NCI-H1694 treated with DMSO at 0.1 percent for 48 hours (cell line): ENCODE measurements around the gene IL1RAPL2.
"Not testable (repeated sequence)": the region's sequence is repeated elsewhere in the genome, so short reads cannot be mapped to it uniquely, and the experiment has no call there.

Experiments
- DNase-seq: peaks from one replicate; lab custom pipeline; 2025; lab: John Stamatoyannopoulos, UW

Gene IL1RAPL2

DNA sequence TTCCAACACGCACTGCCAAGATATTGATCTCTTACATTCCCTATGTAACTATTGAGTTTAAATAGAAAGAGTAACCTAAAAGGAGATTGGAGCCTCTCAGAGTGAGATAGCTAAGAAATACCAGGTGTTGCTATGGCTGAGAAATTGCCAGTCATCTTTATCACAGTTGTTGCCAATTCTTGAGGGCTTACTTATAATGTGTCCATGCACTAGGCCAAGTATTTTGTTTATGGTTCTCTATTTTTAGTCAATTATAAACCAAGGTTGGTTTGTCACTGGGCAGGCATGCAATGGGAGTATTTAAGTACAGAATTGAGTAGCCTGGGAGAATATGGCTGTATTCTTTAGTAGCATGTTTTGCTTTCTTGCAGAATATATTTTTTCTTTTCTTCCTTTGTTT lies 452.9 kb downstream of the IL1RAPL2 start:
- no peak for DNase-seq

DNA sequence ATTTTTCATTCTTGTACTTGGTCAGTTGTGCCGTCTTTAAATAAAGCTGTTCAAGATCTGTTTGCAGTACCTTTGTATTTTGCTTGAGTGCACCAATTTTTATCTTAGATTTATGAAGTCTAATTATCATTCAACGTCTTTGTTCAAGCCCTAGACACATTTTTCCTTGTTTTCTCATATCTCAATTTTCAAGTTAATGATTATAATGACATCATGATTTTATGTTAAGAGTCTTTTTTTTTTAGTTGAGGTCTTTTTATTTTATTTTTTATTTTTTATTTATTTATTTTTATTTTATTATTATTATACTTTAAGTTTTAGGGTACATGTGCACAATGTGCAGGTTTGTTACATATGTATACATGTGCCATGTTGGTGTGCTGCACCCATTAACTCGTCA lies 463.0 kb downstream of the IL1RAPL2 start:
- DNase-seq: not testable (repeated sequence)

DNA sequence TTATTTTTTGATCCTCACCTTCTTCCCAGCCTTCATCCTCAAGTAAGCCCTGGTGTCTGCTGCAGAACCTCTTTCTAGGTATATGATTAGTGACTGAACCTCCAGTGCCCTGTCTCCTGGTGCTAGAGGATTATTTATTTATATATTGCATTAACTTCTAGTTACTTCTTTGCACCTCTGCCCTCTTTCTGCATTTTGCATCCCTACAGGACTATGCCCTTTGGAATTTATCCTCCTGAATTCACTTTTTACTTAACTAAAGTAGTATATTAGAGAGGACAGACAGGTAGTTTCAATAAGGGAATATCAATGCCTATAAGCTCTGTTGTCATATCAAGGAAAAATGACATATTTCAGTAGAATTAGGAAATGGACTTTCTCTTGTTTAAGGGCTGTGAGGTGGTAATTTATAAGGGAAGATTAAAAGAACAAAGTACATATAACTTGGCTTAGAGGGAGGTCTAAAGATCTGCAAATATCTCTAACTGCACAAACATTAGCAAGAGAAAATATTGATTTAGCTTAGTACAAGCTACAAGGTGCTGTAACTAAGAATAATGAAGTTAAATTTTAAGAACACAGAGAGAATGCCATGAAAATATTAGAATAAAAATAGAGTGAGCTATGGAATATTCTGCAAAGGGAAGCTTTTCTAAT lies 472.8 kb downstream of the IL1RAPL2 start:
- DNase-seq: no peak

DNA sequence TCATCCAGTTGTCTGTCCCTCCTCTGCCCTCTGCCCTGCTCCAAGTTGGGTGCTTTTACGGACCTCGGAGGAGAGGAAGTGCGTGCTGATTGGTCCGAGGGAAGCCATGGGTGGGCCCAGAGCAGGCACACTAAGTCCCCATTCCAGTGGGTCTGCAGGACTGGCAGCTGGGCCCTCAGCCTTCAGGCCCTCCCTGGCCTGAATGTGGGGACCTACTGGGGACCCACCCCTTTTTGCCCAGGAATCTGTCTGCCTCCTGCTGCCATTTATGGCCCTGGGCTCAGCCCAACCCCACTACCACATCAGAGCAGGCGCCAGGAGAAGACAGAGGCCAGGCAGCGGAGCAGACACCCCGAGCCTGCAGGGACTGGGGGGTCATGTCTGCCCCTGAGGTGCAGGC lies 484.9 kb downstream of the IL1RAPL2 start:
- no peak for DNase-seq

DNA sequence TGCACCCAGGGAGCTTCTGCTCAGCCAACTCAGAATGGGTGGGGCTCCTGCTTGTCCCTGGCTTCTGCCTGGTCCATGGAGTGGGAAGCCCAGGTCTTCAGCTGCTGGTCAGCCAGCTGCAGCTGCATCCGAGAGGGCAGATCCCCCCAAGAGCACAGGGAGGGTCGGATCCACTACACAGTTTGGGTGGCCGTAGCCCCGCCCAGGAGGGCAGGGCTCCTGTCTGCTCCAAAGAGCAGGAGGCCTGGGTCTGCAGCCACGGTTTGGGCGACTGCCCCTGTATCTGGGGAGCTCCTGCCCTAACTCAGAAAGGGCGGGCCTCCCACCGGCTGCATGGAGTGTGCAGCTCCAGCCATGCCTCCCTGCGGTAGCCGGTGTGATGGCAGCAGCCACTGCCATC lies 485.4 kb downstream of the IL1RAPL2 start:
- no peak for DNase-seq

DNA sequence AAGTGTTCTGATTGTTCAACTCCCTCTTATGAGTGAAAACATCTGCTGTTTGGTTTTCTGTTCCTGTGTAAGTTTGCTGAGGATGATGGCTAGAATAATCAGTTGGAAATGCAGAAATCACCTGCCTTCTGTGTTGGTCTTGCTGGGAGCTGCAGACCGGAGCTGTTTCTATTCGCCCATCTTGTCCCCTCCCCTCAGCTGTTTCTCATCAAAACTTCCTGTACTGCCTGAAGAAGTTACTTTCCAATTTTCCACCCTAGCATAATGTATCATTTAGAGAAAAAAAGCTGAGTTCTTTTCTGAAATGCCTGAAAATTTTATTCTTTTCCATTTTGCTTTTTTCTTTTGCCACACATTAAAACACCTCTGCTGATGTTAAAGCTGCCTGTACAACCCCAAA lies 486.9 kb downstream of the IL1RAPL2 start:
- DNase-seq: no peak

DNA sequence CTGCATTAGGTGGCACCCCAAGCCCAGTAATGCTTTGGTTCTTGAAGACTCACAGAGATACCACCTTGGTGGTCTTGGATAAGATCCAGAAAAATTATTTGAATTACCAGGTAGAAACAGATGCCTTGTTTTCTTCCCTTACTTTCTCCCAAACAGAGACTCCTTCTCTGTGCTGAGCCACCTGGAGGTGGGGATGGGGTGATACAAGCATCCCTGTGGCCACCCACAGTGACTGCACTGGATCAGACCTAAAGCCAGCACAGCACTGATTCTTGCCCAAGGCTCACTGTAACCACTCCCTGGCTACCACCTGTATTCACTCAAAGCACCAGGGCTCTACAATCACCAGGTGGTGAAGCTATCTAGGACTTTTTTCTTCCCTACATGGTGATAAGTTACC lies 497.7 kb downstream of the IL1RAPL2 start:
- DNase-seq: no peak

DNA sequence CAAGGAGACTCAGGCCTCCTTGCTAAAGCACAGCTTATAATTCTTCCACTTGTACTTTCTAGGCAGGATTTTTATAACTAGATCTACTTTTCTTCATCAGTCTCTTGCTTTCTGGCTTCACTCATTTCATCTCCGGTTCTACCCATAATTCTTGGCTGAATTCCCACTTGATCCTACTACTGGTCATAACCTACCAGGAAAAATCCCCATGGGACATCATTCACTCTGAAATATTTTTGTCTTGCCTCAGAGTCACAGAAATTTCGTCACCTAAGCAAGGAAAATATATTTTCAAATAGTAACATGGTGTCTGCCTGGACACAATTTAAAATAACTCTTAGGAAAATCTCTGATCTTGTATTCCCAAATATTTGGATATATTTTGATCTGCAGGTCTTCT lies 532.2 kb downstream of the IL1RAPL2 start:
- no peak for DNase-seq

DNA sequence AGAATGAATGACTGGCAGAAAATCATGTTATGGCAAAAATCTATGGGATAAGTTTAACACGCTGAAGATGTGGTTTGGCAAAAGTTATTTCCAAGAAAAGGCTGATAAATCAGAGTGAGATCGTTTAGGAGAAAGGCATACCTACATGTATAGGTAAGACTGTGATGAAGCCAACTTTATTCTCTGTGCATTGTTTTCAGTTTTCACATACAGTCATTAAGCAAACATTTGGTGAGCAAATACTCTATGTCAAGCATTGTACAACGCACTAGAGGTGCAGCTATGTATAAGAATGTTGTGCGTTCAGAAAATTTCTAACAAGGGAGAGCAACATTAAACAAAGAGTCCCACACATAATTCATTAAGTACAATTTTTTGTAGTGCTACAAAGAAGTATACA lies 532.8 kb downstream of the IL1RAPL2 start:
- no peak for DNase-seq

DNA sequence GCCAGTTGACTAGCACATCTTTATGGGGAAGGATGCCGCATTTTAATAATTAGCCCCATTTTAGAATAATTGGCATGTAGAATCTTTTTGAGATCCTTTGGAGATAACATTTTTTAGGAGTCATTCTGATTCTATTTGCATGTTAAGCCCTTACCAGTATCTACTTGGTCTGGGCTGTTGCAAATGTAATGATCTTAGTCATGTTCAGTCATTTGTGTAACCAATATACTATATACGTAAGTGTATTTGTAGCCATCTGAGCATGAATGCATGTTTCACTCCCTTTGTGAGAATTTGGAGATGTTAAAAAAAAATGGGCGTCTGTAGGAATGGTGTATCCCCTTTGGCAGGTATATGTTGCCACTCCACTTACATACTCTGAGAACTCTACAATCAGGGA lies 535.4 kb downstream of the IL1RAPL2 start:
- no peak for DNase-seq

DNA sequence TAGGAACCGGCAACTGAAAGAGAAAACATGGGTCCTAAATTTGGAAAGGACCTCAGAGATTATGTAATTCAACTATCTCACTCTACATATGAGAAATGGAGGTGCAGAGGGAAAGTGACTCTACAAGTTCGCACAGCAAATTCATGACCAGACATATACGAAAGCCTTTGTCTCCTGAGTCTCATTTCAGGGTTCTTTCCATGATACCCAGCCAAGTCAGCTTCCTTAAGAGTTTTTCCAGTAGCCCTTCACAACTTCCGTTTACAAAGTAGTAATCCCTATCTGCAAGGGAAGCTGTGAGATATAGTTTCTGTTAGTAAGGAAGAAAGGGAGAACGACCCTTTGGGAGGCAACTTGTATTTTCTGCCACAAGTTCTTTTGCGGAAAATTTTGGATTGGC lies 543.9 kb downstream of the IL1RAPL2 start:
- DNase-seq: no peak

DNA sequence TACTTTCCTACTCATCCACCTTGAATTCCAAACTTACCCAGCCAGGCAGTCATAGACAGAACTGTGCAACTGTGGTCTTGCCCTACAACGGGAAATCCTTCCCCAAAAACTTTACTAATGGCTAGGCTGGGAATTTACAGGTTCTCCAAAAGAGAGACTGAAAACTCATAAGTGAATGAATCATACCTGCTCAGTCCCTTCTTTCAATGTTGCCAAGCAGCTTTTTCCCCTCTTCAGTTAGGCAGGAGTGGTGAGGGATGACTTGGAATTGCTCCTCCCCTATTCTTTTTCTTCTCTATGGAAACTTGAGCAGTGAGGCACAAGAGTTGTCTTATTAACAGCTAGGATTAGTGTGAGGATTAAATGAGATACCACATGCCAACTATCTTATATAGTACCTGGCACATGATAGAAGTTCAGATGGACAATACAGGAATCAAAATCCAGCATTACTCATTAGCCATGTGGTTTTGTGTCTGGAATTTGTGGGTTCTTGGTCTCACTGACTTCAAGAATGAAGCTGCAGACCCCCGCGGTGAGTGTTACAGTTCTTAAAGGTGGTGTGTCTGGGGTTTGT lies 548.6 kb downstream of the IL1RAPL2 start:
- DNase-seq: no peak

DNA sequence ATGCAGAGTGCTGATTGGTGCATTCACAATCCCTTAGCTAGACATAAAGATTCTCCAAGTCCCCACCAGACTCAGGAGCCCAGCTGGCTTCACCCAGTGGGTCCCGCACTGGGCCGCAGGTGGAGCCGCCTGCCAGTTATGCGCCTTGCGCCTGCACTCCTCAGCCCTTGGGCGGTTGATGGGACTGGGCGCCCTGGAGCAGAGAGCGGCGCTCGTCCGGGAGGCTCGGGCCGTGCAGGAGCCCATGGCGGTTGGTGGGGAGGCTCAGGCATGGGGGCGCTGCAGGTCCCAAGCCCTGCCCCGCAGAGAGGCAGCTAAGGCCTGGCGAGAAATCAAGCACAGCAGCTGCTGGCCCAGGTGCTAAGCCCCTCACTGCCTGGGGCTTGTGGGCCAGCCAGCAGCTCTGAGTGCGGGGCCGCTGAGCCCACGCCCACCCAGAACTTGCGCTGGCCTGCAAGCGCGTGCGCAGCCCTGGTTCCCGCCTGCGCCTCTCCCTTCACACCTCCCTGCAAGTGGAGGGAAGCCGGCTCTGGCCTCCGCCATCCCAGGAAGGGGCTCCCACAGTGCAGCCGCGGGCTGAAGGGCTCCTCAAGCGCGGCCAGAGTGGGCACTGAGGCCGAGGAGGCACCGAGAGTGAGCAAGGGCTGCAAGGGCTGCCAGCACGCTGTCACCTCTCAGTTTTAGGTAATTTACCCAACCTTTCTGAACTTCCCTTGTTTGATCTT lies 549.8 kb downstream of the IL1RAPL2 start:
- not testable (repeated sequence) for DNase-seq

DNA sequence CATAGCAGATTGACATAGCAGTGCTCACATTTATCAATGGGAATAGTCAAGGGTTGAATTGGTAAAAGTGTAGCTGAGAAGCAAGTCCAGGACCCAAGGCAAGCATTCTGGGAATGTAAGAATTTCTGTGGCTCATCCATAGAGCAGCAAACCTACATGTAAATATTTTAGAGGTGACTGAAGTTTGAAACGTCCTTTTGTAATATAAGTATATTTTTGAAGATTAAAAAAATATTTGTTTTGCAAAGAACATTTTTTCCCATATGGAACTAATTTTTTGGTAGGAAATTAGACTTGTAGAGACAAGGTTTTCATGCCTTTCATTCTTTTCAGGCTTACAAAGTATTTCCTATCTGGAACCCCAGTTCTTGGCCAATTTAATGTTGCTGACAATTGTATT lies 550.5 kb downstream of the IL1RAPL2 start:
- DNase-seq: no peak

DNA sequence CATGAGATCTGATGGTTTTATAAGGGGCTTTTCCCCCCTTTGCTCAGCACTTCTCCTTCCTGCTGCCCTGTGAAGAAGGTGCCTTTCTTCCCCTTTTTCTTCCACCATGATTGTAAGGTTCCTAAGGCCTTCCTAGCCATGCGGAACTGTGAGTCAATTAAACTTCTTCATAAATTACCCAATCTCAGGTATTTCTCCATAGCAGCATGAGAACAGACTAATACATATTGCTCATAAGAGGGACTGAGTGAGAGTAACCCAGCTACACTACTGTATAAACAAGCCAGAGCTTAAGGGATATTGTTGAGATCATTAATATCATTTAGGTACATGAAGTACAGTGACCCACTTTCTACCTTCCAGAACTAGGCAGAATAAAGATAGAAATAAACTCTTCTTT lies 551.6 kb downstream of the IL1RAPL2 start:
- no peak for DNase-seq

DNA sequence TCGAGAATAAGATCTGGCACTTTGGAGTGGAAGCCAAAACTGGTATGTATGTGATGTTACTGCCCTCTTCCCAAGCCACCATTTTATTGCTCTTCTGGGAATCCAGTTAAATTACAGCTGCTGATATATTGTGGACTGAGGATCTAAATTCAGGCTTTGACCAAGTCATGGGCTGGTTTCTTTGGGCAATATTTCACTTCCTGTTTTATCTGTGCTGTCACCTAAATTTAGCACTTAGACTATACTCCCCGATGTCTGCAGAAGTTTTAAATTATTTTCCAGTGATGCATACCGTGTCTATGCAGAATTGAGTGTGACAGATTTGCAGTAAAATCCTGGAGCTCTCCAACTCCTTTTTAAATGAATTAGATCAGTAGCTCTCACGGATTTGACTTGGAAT lies 554.5 kb downstream of the IL1RAPL2 start:
- no peak for DNase-seq

DNA sequence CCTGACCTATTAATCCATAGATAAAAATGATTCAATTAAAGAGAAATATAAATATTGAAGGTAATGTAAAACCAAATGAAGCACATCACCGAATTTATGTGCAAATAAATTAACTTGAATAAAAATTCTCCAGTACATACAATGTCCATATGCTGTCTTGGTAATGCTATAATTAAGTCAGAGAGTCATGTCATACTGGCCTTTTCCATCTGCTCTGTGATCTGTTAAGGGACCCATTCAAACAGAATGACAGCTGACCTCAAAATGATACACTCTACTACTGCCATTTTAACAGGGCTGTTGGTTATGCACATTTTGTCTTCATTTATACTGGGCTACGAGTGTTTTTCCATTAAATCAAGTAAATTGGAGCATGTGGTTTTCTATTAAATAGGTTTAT lies 555.2 kb downstream of the IL1RAPL2 start:
- DNase-seq: no peak

DNA sequence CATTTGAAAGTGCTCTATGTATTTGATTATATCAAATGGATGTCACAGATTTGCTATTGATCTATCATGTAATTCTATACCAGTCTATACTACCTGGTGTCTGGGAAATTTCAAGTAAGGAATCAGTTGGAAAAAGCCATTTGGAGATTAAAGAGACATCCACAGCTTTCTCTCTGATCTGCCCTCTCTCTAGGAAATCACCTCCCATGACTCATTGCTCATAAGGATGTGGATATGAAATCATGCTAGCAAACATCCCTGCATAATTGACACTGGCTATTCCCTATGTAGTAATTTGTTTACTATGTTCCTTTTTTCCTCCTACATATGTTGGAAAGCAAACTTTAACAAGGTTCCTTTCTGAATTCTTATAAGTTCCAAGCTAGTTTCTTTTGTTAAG lies 560.2 kb downstream of the IL1RAPL2 start:
- no peak for DNase-seq

DNA sequence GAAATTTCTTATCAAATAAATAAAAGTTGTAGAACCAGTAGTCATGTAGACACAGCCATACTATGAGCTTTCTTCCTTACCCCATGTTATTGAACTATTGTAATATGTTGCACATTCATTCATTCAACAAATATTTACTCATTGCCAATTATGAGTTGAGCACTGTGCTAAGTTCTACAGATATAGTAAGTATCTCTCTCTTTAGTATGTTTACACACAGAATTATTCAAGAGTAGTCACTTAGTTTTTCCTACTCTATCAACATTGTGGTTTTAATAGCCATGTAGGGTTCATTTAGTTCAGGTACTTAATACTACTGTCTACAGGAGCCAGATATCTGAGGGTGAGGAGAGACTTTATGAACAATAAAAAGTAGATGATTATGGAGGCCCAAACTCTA lies 568.3 kb downstream of the IL1RAPL2 start:
- DNase-seq: no peak

DNA sequence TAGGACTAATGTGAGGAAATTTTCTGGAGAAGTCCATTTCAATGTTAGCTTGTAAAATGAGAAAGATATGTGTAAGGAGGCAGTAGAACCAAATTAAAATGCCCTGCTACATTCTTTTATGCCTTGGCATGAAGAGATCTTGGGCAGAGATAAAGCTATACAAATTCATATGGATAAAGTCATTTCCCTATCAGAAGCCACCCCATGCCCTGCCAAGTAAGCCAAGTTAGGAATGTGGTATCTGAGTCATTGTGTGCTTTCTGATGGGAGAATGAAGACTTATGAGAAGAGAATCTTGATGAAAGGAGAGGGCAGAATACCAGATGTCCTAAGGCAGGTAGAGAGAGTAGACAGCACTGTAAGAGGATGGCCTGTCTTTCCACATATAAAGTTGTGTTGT lies 570.8 kb downstream of the IL1RAPL2 start:
- DNase-seq: no peak

DNA sequence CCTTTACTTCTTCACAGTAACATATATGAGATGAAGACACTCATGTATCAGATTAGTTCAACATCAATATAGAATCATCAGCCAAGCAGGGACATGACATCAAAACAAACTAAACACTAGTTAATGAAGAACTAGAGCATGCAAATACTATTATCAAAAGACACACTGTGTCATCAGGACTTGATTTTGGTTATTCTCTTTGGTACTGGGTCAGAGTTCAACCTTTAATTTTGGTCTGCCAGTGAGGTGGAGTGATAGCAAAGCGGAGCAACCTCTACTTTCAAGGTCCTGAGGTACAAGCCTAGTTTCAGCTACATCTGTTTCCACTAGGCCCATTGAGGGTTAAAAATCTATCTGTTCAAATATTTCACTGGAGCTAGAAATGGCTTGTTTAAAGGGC lies 584.0 kb downstream of the IL1RAPL2 start:
- no peak for DNase-seq

DNA sequence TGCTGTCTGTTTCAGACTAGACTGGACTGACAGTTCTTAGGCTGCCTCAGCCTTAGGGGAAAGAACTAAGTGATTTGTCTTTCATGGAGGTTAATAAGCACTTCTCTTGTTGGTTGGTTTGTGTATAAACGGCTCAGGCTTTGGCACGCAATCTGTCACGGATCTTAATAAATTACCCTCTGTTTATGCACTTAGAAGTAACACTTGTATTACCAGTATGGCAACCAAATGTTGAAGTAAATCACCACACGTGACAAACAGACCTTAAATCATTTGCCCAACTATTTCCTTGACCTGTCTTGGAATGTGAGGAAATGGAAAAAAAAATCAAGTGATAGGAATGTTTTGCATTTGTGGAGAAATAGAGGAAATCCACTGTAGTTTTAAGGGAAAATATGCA lies 584.6 kb downstream of the IL1RAPL2 start:
- no peak for DNase-seq

DNA sequence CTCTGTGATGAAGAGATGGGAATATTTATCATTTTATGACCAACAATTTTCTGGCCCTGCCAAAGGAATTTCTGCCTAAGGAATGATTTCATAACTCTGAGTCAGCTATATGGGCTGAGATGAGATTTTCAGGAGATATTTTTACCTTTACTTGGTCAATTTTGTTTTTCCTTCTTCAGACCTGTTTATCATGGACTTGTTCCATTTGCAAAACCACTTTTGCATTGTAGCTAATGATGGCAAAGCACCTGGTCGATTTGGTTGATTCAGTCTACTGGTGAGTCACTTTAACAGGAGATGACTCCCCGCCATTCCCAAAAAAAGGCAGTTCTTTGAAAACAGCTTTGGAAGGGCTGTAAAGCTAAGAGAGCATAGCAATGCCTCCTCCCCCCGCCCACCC lies 601.2 kb downstream of the IL1RAPL2 start:
- no peak for DNase-seq

DNA sequence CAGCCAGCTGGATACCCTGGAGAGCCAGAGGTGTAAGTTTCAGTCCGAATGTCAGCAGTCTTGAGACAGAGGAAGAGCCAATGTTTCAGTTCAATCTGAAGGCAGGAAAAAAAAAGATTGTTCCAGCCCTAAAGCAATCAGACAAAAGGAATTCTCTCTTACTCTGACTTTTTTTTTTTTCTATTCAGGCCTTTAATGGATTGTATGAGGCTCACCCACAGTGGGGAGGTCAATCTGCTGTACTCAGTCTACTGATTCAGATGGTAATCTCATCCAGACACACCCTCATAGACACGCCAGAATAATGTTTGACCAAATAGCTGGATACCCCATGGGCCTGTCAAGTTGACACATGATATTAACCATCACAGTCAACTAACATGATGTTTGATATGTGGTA lies 602.6 kb downstream of the IL1RAPL2 start:
- no peak for DNase-seq
